GM18867 (cell line): ENCODE measurements around the gene BCKDK.

ENCODE experiments used
- ATAC-seq: cut with Tn5 transposase; IDR thresholded peaks from one replicate; pipeline ENCODE4 v1.9.1; 2021; ENCODE audit warnings: mild to moderate bottlenecking, moderate library complexity; ENCODE audit not compliant: unreplicated experiment

Gene BCKDK

DNA sequence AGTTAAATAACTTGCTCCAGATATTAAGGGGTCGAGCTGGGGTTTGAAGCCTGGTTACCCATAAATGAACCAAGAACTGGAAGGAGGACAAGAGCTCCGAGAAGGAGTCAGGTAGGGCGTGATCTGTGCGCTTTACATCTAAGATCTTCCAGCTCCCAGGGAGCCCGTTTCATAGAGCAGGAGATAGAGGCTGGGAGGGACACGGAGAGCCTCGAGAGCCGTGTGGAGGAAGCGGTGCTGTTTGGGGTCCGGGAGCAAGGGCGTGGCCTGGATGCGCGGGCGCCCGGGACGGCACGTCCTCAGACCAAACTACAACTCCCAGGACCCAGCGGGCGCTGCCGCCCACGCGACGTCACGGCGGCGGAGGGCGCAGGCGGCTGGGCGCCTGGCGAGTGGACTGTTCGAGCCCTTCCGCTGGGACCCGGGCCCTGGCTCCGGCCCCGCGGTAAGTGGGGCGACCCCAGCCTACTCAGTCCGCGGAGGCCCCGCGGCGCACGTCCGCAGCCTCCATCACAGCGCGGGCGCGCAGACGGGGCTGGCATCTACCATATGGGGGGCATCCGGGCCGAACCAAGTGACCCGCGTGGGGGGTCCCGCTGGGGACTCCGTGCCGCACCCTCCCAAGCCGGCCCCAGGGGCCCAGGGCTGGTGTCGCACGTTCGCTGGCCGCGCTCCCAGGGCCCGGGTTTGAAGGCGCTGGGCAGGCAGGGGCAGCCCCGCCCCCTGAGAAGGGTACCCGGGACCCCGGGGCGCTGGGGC lies at the start of gene BCKDK:
Gene BCKDK, plus strand, starts transcription at position 352 of the 759 bp plus-strand sequence. CDS start 838 bp downstream, outside the sequence.
- ATAC-seq, result peak; percentile 73

DNA sequence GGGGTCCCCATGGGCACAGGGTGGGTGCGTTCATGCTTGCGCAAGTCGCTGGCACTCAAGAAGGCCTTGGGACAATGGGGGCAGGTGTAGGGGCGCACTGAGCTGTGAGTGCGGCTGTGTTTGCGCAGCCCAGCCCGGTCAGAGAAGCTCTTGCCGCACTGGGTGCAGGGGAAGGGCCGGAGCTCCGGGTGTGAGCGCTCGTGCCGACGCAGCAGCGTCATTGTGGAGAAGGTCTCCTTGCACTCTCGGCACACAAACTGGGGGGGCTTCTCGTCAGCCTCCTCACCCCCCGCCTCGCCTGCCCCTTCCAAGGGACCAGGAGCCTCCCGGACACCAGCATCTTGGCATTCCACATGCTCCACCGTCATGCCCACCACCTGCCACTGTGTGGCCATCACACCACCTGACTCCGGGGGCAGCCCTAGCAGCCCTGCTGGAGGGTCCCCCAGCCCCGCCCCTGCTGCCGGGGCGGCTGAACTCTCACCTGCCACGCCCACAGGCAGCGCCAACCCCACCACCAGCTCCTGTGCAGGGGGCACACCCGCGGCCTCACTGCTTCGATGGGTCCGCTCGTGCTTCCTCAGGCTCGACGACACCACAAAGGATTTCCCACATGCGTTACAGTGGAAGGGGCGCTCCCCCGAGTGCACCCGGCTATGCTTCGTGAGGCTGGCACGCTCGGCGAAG lies 46.9 kb upstream of the BCKDK start:
- ATAC-seq, result no peak

DNA sequence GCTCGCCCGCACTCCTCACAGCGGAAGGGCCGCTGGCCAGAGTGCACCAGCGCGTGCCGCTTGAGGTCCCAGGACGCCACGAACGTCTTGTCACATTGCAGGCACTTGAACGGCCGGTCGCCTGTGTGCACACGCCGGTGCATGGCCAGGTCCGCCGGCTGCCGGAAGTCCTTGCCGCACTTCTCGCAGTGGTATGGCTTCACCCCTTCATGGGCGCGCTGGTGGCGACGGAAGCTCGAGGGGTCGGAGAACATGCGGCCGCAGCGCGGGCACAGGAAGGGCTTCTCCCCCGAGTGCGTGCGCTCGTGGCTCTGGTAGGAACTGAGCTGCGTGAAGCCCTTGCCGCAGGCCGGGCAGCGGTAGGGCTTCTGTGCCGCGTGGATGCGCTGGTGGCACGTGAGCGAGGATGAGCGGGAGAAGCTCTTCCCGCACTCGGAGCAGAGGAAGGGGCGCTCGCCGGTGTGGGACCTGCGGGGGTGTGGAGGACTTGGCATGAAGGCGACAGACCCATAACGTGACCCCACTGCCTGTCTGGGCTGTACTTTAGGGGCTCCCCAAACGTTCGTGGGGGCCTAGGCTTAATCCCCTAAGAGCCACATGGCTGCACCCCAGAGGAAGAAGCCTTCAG lies 46.3 kb upstream of the BCKDK start:
- ATAC-seq, result no peak

DNA sequence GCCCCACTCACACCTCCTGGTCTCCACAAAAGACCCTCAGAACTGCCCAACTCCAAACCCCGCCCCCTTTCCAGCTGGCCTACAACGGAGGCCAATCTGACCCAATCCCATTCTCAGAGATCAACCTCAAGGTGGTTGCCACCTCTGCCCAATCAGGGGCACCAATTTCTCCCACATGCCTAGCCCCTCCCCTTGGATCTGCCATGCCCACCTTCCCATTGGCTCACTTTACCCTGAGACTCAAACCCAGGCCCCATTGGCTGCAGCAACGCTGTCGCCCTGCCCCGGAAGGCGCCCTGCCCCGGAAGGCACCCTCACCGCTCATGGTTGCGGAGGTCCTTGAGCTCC lies 44.7 kb upstream of the BCKDK start:
- no peak for ATAC-seq

DNA sequence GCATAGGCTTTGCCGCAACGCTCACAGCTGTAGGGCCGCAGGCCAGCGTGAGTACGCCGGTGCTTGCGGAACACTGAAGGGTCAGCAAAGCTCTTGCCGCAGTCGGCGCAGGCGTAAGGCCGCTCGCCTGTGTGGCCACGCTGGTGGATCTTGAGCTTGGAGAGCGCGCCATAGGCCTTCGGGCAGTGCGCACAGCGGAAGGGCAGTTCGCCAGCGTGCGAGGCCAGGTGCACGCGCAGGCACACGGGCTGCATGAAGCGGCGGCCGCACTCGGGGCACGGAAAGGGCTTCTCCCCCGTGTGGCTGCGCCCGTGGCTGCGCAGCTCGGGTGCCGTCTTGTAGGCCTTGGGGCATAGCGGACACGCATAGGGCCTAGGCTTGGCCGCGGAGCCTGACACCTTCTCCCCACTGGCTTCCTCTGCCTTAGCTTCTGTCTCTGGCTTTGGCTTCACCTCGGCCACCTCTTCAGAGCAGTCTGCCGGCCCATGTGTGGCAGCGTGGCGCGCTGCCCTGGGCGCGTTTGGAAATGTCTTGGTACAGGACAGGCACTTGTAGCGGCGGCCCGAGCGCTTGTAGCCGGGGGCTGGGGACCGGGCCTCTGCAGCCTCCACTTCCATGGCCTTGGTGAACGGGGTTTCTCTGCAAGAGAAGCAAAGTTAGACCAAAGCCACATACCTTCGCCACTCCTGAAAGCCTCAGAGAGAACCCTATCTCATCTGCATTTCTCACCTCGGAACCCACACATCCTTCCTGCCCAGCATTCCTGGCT lies 44.2 kb upstream of the BCKDK start:
- no peak for ATAC-seq

DNA sequence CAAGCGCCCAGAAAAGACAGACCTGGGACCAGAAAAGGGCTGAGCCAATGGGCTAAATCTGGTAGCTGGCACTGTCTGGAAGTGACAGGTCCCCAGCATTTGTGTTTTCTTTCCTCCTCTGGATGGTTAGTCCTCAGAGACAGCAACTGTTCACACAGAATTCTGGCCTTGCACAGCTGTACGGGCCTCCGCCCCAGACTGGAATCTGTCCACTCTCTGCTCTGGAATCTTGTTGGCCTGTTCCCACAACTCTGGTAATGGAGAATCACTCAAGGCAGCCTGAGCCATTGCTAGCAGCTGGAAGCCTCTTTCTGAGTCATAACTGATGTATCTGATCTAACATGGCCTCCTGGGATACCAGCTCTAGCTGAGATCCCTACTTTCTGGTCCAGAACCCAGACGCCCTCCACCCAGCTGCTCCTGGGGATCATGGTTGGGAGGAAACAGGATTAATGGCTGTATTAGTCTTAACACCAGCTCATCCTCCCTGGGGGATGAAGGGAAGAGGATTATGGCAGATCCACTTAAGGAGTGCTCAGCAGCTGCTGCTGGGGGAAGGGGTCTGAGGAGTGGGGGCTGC lies 43.2 kb upstream of the BCKDK start:
- no peak for ATAC-seq

DNA sequence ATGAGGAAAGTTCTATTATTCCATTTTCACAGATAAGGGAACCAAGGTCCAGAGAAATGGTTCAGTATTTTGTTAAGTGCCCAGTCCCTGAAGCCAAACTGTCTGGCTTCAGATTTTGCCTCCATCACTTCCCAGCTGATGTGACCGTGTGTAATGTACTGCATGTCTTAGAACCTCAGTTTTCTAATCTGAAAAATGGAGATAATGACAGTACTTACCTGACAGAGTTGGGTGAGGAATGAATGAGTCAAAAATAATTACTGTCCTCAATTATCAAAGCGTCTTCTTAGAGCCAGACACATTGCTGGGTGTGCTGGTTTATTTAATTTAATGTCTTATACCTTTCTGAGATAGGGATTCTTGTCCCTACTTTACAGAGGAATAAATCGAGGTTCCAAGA lies 40.8 kb upstream of the BCKDK start:
- no peak for ATAC-seq

DNA sequence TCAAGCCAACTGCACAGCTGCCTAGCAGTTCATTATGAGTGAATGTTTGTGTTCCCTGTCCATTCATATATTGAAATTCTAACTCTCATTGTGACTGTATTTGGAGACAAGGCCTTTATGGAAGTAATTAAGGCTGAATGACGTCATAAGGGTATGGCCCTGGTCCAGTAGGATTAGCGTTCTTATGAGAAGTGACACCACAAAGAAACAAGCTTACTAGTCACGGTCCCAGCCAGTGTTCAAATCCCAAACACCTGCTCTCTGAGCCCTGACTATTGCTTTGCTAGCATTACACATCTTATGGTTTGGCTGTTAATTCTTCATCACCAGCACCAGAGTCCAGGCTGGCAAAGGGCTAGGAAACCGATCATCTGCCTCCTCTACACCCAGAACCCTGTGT lies 36.3 kb upstream of the BCKDK start:
- ATAC-seq, result no peak

DNA sequence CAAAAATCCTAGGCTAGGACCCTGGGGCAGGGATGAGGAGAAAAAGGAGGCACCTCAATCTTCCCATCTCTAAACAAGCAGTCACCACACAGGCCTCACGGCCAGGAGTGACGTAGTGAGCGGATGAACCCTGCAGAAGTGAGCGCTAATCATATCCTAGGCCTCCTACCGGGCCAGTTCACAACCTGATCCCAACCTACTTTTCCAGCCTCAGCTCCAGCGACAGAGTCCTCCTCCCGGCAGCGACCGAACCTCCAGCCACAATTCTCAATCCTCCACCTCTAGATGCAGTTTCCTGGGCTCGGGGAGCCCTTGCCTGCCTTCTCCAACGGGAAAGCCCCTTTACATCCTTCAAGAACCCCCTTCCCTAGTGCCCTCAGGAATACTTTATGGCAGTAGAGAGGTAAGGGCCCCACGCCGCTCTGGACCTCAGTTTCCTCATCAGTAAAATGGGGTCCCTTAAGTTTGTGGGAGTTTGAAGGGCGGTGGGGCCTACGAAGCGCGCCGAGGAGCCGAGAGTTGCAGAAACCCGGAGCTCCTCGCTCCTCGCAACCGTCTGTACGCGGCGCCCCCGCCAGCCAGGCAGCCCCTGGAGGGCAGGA lies 35.5 kb upstream of the BCKDK start:
- peak; percentile 1 for ATAC-seq

DNA sequence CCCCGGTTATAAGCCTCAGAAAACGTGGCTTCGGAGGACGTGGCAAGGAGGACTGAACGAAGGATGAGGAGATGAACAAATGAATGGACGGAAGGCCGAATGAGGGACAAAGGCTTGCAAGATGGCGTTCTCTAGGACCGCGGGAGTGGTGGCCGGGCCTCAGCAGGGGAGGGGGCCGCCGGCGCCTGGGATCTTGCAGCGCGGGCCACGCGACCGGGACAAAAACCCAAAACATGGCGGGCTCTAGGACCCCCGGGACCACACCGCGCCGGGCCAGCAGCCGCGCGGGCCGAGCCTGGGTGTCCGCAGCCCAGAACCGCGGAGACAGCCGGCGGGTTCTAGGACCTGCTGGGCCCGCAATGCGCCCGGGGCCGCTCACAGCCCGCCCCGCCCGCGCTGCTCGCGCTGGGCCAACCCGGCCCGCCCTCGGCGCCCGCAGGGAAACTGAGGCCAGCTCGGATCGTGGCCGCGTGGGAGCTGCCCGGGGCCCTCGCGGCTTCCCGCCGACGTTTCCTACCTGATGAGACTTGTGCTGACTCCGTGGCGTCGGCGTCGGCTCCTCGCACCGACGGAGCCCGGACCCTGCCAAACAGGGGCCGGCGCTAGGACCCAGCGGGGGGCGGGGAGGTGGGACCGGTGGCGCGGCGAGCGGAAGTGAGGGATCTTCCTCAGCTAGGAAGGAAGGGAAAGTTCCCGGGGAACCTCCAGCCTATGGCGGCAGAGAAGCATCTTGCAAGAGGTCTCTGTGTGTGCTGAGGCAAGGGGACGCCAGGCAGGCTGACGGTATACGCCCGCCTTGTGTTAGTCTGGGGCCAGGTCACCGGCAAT lies 34.8 kb upstream of the BCKDK start:
- peak; percentile 54 for ATAC-seq

DNA sequence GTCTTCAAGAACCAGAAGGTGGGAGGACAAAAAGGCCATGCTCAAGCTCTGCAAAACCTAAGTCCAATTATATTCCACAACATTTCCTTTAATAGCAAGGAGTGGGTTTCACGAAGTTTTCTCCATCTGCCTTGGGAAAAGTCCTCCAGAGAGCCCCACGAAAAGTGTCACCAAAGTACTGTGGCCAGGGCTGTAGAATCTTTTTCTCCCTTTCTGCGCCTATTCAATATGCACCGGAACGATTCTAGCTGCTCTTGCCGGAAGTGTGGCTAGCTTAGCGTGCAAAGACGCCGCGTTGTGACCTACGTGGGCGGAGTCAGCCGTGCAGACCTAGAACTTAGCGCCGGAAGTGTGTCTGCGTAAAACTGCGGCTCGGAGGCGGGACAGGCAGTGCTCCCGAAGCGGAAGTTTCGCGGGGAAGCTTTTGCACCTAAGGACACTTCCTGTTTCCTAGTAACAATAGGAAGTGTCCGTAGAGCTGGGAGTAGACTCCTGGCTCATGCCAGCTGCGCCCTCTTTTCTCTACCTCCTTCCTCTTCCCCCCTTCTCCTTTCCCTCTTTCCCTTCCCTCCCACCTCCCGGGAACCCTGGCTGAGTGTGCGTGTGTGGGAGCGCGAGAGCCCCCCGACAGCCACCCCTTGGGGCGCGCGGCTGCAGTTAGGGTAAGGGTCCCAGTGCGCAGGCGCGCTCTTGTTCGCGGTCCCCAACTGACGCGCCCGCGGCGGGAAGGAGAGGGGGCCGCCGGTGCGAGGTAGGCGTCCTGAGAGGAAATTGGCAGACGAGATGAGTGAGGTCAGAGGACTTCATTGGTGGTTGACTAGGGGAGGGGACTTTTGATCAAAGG lies 34.0 kb upstream of the BCKDK start, which contains the start of the genes ZNF646 and ZNF668:
Gene ZNF646, plus strand, starts transcription at position 453 of the 844 bp plus-strand sequence. CDS start 1,903 bp downstream, outside the sequence.
Gene ZNF668, minus strand, starts transcription at position 271 of the 844 bp plus-strand sequence. CDS start 9,781 bp downstream, outside the sequence.
- ATAC-seq, result peak; percentile 72

DNA sequence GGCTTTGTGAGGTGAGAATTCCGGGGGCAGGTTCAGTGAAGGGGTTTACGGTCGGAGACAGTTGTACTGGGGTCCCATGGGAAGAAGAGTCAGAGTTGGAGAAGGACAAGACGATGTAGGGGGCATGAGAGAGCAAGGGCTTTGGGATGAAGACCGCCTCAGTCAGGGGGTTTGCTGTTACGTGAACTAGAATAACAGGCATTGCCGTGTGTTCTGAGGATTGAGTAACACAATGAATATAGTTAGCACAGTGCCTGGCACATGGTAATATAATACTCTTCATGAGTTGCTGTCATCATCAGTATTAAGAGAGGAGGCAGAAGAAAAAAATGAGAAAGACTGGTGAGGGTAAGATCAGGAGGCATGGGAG lies 33.4 kb upstream of the BCKDK start:
- no peak for ATAC-seq

DNA sequence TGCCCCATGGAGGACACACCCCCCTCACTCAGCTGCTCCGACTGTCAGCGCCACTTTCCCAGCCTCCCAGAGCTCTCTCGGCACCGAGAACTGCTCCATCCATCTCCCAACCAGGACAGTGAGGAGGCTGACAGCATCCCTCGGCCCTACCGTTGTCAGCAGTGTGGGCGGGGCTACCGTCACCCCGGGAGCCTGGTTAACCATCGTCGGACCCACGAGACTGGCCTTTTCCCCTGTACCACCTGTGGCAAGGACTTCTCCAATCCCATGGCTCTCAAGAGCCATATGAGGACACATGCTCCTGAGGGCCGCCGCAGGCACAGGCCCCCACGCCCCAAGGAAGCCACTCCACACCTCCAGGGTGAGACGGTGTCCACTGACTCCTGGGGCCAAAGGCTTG lies 31.9 kb upstream of the BCKDK start:
- ATAC-seq, result no peak

DNA sequence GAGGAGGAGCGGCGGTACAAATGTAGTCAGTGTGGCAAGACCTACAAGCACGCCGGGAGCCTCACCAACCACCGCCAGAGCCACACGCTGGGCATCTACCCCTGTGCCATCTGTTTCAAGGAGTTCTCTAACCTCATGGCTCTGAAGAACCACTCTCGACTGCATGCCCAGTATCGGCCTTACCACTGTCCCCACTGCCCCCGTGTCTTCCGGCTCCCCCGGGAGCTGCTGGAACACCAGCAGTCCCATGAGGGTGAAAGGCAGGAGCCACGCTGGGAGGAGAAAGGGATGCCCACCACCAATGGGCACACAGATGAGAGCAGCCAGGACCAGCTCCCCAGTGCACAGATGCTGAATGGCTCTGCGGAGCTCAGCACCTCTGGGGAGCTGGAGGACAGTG lies 31.2 kb upstream of the BCKDK start:
- no peak for ATAC-seq

DNA sequence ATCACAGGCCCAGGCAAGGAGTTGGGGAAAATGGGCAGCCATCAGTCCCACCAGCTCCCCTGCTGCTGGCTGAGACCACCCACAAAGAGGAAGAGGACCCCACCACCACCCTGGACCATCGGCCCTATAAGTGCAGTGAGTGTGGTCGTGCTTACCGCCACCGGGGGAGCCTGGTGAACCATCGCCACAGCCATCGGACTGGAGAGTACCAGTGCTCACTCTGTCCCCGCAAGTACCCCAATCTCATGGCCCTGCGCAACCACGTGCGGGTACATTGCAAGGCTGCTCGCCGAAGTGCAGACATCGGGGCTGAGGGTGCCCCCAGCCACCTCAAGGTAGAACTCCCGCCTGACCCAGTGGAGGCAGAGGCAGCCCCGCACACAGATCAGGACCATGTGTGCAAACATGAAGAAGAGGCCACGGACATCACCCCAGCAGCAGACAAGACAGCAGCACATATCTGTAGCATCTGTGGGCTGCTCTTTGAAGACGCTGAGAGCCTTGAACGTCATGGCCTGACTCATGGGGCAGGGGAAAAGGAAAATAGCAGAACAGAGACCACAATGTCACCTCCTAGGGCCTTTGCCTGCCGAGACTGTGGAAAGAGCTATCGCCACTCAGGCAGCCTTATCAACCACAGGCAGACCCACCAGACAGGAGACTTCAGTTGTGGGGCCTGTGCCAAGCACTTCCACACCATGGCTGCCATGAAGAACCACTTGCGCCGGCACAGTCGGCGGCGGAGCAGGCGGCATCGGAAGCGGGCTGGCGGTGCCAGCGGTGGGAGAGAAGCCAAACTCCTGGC lies 30.4 kb upstream of the BCKDK start:
- ATAC-seq, result no peak

DNA sequence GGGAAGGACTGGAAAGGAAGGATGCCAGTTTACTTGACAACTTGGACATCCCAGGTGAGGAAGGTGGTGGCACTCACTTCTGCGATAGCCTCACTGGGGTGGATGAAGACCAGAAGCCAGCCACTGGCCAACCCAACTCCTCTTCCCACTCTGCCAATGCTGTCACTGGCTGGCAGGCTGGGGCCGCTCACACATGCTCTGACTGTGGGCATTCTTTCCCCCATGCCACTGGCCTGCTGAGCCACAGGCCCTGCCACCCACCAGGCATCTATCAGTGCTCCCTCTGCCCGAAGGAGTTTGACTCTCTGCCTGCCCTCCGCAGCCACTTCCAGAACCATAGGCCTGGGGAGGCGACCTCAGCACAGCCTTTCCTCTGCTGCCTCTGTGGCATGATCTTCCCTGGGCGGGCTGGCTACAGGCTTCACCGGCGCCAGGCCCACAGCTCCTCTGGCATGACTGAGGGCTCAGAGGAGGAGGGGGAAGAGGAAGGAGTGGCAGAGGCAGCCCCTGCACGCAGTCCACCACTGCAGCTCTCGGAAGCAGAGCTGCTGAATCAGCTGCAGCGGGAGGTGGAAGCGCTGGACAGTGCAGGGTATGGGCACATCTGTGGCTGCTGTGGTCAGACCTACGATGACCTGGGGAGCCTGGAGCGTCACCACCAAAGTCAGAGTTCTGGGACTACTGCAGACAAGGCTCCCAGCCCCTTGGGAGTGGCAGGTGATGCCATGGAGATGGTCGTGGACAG lies 29.4 kb upstream of the BCKDK start:
- no peak for ATAC-seq

DNA sequence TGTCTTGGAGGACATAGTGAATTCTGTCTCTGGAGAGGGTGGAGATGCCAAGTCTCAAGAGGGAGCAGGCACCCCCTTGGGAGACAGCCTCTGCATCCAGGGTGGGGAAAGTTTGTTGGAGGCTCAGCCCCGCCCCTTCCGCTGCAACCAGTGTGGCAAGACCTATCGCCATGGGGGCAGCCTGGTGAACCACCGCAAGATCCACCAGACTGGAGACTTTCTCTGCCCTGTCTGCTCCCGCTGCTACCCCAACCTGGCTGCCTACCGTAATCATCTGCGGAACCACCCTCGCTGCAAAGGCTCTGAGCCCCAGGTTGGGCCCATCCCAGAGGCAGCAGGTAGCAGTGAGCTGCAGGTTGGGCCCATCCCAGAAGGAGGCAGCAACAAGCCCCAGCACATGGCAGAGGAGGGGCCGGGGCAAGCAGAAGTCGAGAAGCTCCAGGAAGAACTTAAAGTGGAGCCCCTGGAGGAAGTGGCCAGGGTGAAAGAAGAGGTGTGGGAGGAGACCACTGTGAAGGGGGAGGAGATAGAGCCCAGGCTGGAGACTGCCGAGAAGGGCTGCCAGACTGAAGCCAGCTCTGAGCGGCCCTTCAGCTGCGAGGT lies 28.7 kb upstream of the BCKDK start:
- no peak for ATAC-seq
